ENCODE measurements around the gene ITGA11.

Gene ITGA11

DNA sequence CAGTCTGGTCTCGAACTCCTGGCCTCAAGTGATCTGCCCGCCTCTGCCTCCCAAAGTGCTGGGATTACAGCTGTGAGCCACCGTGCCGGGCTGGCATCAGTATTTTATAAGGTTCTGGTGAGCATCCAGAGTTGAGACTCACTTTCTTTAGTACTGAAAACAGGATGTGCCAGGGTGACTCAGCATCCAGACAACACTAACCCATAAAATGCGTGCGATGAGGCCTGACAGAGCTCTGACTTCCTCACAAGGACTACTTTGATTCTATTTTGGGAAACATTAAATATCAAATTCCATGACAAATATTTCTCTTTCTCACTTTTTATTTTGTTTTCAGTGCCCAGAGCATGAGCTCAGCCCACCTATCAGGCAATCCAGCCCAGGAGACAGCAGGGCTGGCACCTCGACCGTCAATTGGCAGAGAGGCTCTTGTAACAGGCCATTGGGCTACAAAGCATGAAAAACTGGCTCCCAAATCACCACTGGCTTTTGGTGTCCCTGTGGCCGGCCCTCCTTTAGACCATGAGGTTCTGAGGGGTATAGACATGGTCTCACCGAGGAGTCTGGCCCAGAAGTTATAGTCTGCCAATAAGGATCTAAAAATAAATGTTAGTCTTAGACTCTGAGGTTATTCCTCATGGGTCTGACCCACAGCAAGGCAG is 79.4 kb downstream of the ITGA11 start:
- no peak for TF ChIP-seq ZNF8 (CRISPR knock-in tag; IDR thresholded peaks at IDR 0.05)
- TF ChIP-seq ESRRG (CRISPR knock-in tag; IDR thresholded peaks at IDR 0.05) = no peak
- no peak for TF ChIP-seq CSDC2 (CRISPR knock-in tag; IDR thresholded peaks at IDR 0.05)
- peak; percentile 24; the same call in 1 of the 2 replicates for TF ChIP-seq ISL1 (CRISPR knock-in tag; IDR thresholded peaks at IDR 0.05)
- TF ChIP-seq, protein P1, sequence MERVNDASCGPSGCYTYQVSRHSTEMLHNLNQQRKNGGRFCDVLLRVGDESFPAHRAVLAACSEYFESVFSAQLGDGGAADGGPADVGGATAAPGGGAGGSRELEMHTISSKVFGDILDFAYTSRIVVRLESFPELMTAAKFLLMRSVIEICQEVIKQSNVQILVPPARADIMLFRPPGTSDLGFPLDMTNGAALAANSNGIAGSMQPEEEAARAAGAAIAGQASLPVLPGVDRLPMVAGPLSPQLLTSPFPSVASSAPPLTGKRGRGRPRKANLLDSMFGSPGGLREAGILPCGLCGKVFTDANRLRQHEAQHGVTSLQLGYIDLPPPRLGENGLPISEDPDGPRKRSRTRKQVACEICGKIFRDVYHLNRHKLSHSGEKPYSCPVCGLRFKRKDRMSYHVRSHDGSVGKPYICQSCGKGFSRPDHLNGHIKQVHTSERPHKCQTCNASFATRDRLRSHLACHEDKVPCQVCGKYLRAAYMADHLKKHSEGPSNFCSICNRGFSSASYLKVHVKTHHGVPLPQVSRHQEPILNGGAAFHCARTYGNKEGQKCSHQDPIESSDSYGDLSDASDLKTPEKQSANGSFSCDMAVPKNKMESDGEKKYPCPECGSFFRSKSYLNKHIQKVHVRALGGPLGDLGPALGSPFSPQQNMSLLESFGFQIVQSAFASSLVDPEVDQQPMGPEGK (CRISPR knock-in tag; IDR thresholded peaks at IDR 0.05; ENCODE audit: borderline replicate concordance) = no peak
- TF ChIP-seq ZNF70 (CRISPR knock-in tag; IDR thresholded peaks at IDR 0.05) = no peak
- no peak for TF ChIP-seq CSRNP3 (CRISPR knock-in tag; IDR thresholded peaks at IDR 0.05)
- ATAC-seq = peak; percentile 93

DNA sequence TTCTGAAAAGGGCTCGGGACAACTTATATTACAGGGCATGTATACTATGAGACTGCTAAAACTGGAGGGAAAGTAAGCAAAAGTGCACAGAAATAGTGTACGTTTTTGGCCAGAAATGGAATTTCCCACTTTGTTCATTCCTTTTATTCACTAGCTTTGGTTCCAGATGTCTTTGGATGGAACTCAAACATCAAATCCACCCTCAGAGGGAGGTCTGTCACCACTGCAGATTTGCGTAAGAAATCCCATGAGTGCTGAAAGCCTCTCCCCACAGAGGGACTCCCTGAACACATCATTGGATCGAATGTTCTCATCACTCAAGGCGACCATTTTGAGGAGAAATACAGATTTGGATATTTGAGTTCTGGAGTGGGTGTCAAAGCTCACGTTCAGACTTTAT is 82.8 kb downstream of the ITGA11 start:
- no peak for ATAC-seq
- TF ChIP-seq ZFP30 (CRISPR knock-in tag; IDR thresholded peaks at IDR 0.05) (no peak), CSRNP3 (CRISPR knock-in tag; IDR thresholded peaks at IDR 0.05) (no peak), ZNF70 (CRISPR knock-in tag; IDR thresholded peaks at IDR 0.05) (no peak), ISL1 (CRISPR knock-in tag; IDR thresholded peaks at IDR 0.05) (no peak), ZNF565 (CRISPR knock-in tag; conservative IDR thresholded peaks at IDR 0.05; ENCODE audit: low read depth) (no peak), SNAI2 (CRISPR knock-in tag; IDR thresholded peaks at IDR 0.05) (no peak), BACH2 (CRISPR knock-in tag; IDR thresholded peaks at IDR 0.05; ENCODE audit: borderline replicate concordance) (no peak), TOX (CRISPR knock-in tag; IDR thresholded peaks at IDR 0.05; ENCODE audit: borderline replicate concordance) (no peak)
- TF ChIP-seq, protein P1 (CRISPR knock-in tag; IDR thresholded peaks at IDR 0.05; ENCODE audit: borderline replicate concordance) = no peak
- TF ChIP-seq, protein P2, sequence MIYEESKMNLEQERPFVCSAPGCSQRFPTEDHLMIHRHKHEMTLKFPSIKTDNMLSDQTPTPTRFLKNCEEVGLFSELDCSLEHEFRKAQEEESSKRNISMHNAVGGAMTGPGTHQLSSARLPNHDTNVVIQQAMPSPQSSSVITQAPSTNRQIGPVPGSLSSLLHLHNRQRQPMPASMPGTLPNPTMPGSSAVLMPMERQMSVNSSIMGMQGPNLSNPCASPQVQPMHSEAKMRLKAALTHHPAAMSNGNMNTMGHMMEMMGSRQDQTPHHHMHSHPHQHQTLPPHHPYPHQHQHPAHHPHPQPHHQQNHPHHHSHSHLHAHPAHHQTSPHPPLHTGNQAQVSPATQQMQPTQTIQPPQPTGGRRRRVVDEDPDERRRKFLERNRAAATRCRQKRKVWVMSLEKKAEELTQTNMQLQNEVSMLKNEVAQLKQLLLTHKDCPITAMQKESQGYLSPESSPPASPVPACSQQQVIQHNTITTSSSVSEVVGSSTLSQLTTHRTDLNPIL (CRISPR knock-in tag; IDR thresholded peaks at IDR 0.05; ENCODE audit: low read depth) = no peak

DNA sequence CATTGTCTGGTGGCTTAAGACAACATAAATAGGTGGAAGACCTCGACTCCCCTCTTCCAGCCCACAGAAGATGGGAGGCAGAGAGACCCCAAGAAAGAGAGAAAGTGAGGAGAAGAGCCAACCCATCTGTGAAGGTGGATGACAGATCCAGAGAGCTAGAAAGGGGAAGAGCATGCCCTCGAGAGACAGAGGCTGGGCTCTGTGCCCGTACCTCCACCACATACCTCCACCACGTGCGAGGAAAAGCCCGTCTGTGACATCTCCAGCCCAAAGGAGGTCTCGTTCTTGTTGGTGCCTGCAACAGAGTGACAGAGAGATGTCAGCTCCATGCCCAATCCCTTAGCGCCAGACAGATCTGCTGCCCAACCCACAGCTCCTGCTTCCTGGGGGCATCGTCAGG is 83.4 kb downstream of the ITGA11 start:
- no peak for ATAC-seq
- TF ChIP-seq TSHZ2 (CRISPR knock-in tag; IDR thresholded peaks at IDR 0.05) (no peak), GLIS3 (CRISPR knock-in tag; IDR thresholded peaks at IDR 0.05) (no peak), TOX (CRISPR knock-in tag; IDR thresholded peaks at IDR 0.05; ENCODE audit: borderline replicate concordance) (no peak), CSRNP3 (CRISPR knock-in tag; IDR thresholded peaks at IDR 0.05) (no peak)

Data from SK-N-SH treated with all-trans-retinoic acid at 6 μM for 48 hours (cell line).